Measurements from ENCODE around the gene POTEH. TPM values are rescaled to one million over a fixed set of nuclear protein-coding genes. Genes with fewer than 3 reads are reported as not detected.

The POTEH gene
- total and polyA plus RNA-seq, 2 experiments from 2014 or later: not detected

Small RNA genes lying within 50 kb of the gene (small RNA-seq; reads per million reads assigned to genes)
- not detected for gene RNU6-816P (ENCODE audit: low replicate concordance)

Other genes with a start within 250 kb of the POTEH start
- 0.31 TPM in 1 of 2 replicates, not detected in the other for gene OR11H1, start 161.8 kb upstream of the POTEH start, total RNA-seq (2014; rRNA removed; shearing (Covaris generic))
- not detected in 2 replicates for gene OR11H1, start 161.8 kb upstream of the POTEH start, polyA plus RNA-seq (2016; fragmentation: Nextera tagmentation; extraction: Ambion mirVana)